AG09319 (cell line): Measurements from ENCODE around the gene KIAA1549.

Experiments
- DNase-seq: peaks from one replicate; pipeline ENCODE4 v3.0.0-alpha.2; 2010; ENCODE audit warnings: low read depth; ENCODE audit errors: extremely low read depth
- TF ChIP-seq, protein P1 (sequence below): IDR thresholded peaks from 2 replicates; pipeline ENCODE4 v1.5.1; 2011; ENCODE audit warnings: low read depth, mild to moderate bottlenecking, inconsistent platforms, low read length, moderate library complexity

KIAA1549 gene

DNA sequence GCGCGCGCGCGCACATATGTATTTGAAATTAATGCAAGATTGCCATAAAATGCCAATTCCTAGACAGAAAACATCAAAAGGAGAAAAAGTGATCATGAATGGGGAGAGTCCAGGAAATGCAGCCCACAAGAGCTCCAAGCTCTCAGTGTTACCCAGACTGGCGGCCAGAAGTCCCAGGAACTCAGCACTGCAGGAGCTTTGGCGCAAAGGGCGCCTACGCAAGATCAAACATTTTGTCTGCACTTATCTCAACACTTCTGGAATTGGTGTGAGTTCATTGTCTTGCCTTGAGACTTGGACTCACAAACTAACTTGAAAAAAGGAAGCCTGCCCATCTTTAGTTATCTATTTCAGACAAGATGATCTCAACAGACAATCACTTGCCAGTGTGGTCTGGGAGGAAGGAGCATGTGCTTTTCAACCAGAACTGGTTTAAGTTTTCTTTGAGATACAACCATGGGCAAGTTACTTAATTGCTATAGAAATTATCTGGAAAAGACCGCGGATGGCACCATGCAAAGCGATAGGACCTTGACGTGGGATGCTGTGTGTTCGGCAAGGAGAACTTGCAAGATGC is 77.2 kb downstream of the KIAA1549 start:
- TF ChIP-seq, protein P1, sequence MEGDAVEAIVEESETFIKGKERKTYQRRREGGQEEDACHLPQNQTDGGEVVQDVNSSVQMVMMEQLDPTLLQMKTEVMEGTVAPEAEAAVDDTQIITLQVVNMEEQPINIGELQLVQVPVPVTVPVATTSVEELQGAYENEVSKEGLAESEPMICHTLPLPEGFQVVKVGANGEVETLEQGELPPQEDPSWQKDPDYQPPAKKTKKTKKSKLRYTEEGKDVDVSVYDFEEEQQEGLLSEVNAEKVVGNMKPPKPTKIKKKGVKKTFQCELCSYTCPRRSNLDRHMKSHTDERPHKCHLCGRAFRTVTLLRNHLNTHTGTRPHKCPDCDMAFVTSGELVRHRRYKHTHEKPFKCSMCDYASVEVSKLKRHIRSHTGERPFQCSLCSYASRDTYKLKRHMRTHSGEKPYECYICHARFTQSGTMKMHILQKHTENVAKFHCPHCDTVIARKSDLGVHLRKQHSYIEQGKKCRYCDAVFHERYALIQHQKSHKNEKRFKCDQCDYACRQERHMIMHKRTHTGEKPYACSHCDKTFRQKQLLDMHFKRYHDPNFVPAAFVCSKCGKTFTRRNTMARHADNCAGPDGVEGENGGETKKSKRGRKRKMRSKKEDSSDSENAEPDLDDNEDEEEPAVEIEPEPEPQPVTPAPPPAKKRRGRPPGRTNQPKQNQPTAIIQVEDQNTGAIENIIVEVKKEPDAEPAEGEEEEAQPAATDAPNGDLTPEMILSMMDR: no peak
- DNase-seq: no peak

DNA sequence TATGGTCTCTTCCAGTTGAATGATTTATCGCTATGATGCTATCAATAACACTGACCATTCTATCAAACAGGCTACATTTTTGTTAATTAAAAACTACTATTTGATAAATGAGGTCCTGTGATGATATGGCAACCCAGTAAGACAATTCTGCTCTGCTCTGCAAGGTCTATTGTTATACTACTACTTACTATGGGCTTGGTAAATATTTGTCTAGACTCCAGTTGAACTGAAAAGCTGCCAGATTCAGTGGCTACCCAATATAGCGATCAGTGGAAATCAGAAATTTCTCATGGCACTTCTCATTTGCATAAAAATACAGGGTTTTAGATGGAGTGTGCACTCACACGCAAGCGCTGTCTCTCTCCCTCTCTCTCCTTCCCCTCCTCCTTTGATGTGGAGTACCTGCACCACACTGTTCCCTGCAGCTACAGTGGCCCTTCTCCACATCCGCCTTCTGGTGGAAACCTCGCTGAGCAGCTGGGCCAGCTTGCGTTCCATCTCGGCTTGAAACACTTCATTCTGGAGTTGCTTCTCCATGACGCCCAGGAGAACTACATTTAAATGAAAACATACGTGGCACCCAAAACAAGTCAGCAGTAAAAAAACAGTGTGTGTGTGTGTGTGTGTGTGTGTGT is 77.9 kb downstream of the KIAA1549 start:
- TF ChIP-seq, protein P1: no peak
- no peak for DNase-seq

DNA sequence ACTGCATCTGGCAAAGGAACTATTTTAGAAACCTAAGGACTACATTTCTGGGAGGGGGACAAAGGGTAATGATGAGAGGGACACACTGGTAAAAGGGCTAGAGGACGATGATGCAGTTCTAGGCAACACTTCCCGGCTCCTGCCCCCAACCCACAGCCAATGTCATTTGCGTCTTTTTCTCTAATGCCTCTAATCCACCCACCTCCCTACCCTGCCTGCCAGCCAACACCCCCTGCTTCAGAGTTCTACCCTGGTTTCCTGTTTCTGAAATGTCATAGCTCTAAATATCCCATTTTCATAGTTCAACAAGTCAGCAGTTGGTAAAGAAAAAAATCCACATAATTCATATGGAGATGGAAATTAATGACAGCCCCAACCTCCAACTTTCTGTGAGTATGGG is 79.0 kb downstream of the KIAA1549 start:
- TF ChIP-seq, protein P1: no peak
- no peak for DNase-seq

DNA sequence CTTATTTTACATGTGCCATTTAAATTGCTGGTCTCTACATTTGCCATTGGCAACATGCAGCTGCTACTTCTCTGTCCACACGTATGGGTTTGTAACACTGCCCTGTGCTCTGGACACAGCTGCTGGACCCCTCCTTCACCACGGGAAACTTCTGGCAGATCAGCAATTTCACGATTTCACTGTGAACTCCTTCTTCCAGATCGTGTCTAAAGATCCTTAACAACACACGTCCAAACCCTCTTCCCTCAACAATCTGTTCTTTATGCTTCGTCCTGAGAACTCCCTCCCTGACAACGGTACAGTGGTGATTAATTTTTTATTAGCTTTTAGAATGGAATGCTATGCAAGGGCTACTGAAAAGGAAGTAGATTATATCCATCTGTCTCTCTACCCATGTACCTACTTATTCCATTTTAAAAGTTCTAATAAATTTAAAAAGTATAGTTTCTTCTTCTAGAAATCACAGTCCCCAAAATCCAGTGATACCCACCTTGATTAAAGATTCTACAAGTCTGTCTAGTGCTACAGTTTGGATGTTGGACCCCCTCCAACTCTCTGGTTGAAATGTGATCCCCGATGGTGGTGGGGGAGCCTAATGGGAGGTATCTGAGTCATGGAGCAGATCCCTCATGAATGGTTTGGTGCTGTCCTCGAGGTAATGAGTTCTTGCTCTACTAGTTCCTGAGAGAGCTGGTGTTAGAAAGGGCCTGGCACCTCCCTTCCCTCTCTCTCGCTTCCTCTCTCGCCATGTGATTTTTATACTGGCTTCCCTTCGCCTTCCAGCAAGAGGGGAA is 81.0 kb downstream of the KIAA1549 start:
- TF ChIP-seq, protein P1: no peak
- DNase-seq: no peak

DNA sequence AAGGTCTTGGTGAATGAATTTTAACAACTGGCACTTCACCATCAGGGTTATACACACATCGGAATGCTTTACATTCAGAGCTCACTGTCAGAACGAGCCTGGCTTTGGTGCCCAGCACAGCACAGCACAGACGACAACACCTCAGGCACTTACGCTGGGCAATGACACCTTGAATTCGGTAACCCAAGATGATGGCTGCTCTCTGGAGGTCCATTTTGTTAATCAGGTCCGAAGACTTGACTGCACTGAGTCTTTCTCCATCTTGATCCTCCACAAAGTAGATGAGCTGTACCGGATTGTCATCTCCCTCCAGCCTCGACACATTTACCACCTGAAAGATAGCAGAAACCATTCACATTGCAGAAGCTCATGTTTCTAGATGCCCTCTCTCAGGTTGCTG is 82.4 kb downstream of the KIAA1549 start:
- TF ChIP-seq, protein P1: no peak

DNA sequence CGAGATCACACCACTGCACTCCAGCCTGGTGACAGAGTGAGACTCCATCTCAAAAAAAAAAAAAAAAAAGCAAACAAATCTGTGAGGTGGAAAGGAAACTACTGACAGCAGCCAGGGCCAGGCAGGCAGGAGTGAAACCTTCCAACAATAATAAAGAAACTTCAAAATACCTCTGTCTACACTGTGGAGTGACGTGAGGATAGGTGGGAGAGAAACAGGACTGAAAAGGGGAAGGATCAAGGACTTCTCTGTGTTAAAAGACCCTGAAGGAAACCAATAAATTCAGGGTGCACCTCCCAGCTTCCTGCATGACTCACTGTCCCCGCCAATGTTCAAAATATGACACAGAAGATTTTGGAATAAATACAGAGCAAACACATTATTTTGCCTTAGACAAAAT is 82.9 kb downstream of the KIAA1549 start:
- DNase-seq: no peak
- TF ChIP-seq, protein P1: no peak

More for the DNA sequence above, 82.4 kb downstream of the KIAA1549 start:
- no peak for DNase-seq

DNA sequence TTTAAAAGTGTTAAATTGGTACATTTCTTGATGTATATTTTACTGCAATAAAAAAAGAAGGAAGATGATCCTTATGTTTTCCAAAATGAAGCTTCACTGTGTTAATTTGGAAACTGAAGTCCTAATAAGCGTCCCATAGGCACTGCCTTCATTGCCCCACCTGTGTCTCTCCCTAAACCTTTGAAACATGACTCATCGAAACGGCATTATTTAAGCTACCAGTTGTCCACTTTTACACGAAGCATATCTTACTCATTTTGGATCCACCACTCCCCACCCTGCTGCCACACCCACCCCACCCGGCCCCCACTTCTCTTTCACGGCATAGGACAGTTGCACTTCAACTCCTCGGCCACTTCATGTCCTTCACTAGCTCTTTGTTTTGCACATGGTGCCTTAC is 85.5 kb downstream of the KIAA1549 start:
- no peak for DNase-seq
- TF ChIP-seq, protein P1: no peak
